ENCODE data around the gene TMEM167A. TPM values are rescaled to one million over a fixed set of nuclear protein-coding genes. Genes with fewer than 3 reads are reported as not detected.

TMEM167A gene
- total and polyA plus RNA-seq, 2 experiments from 2014 or later: 106 to 211 TPM

- Histone ChIP-seq H3K27ac (no peak overlapping the region), H3K9me3 (ENCODE audit: low read depth) (no peaks in the 10 kb centered on the region), H3F3A (ENCODE audit: insufficient read depth) (no peaks in the 10 kb centered on the region), H3K4me1 (ENCODE audit: insufficient read depth) (no peaks in the 10 kb centered on the region), H3K36me3 (ENCODE audit: low read depth) (peaks cover 5% of the 10 kb centered on the region; the same call in 1 of the 2 replicates), H3K4me3 (no peak overlapping the region), H2AFZ (no peak overlapping the region), H3K9me2 (ENCODE audit: insufficient read depth) (no peaks in the 10 kb centered on the region), H4K20me1 (ENCODE audit: insufficient read depth) (no peaks in the 10 kb centered on the region), H3K4me2 (ENCODE audit: unreplicated experiment) (no peak overlapping the region), H3K79me2 (ENCODE audit: insufficient read depth) (no peaks in the 10 kb centered on the region), H3K27me3 (replicated peaks; ENCODE audit: insufficient read depth) (no peaks in the 10 kb centered on the region), H3K9ac (no peak overlapping the region)
- TF ChIP-seq EZH2phosphoT487 (IDR thresholded peaks at IDR 0.05; ENCODE audit: insufficient read depth, low read depth): no peak
- no peak for TF ChIP-seq EZH2 (IDR thresholded peaks at IDR 0.05; ENCODE audit: insufficient read depth, poor library complexity, severe bottlenecking)
- in situ Hi-C loops (cut with MboI): no loop called here
- no peak for DNase-seq
- WGBS, 2 experiments (ENCODE audit: low coverage in 1 of 2, low lambda C conversion rate in 2 of 2, missing lambda C conversion rate in 2 of 2): 44 to 45% methylated on average over 1 of the region's 1 CpG
Observed at GRCh38 chr5:83118976-83119375, 41.8 kb upstream of the TMEM167A start.

- WGBS, 2 experiments (ENCODE audit: low coverage in 1 of 2, low lambda C conversion rate in 2 of 2, missing lambda C conversion rate in 2 of 2): 84 to 88% methylated on average over 1 of the region's 1 CpG
- Histone ChIP-seq H3K36me3 (ENCODE audit: low read depth) (peaks cover 5% of the 10 kb centered on the region; the same call in 1 of the 2 replicates), H3K27ac (no peak overlapping the region), H3K4me1 (ENCODE audit: insufficient read depth) (no peaks in the 10 kb centered on the region), H4K20me1 (ENCODE audit: insufficient read depth) (no peaks in the 10 kb centered on the region), H3K4me3 (no peak overlapping the region), H2AFZ (no peak overlapping the region), H3K9me3 (ENCODE audit: low read depth) (no peaks in the 10 kb centered on the region), H3K9ac (no peak overlapping the region), H3K27me3 (replicated peaks; ENCODE audit: insufficient read depth) (no peaks in the 10 kb centered on the region), H3F3A (ENCODE audit: insufficient read depth) (no peaks in the 10 kb centered on the region), H3K79me2 (ENCODE audit: insufficient read depth) (no peaks in the 10 kb centered on the region), H3K9me2 (ENCODE audit: insufficient read depth) (no peaks in the 10 kb centered on the region), H3K4me2 (ENCODE audit: unreplicated experiment) (no peak overlapping the region)
- peak; percentile 13 for DNase-seq
- TF ChIP-seq EZH2 (IDR thresholded peaks at IDR 0.05; ENCODE audit: insufficient read depth, poor library complexity, severe bottlenecking) (no peak), EZH2phosphoT487 (IDR thresholded peaks at IDR 0.05; ENCODE audit: insufficient read depth, low read depth) (no peak)
- in situ Hi-C loops (cut with MboI): no loop called here
Observed at GRCh38 chr5:83118471-83118870, 41.3 kb upstream of the TMEM167A start.

- WGBS, 2 experiments (ENCODE audit: low coverage in 1 of 2, low lambda C conversion rate in 2 of 2, missing lambda C conversion rate in 2 of 2): 96% methylated on average over 1 of the region's 1 CpG
- TF ChIP-seq EZH2 (IDR thresholded peaks at IDR 0.05; ENCODE audit: insufficient read depth, poor library complexity, severe bottlenecking): no peak
- TF ChIP-seq EZH2phosphoT487 (IDR thresholded peaks at IDR 0.05; ENCODE audit: insufficient read depth, low read depth): no peak
- no peak overlapping the region for H3K27ac ChIP-seq
- no peaks in the 10 kb centered on the region for H3K9me3 ChIP-seq (ENCODE audit: low read depth)
- no peak overlapping the region for H3K9ac ChIP-seq
- H3K36me3 ChIP-seq (ENCODE audit: low read depth): 0 out of 2 replicates have a peak, but pooled peaks cover 5% of the 10 kb centered on the region
- in situ Hi-C loops (cut with MboI): no loop called here
- DNase-seq: no peak
- H3K4me2 ChIP-seq (ENCODE audit: unreplicated experiment): no peak overlapping the region
- no peak overlapping the region for H2AFZ ChIP-seq
- no peaks in the 10 kb centered on the region for H3K79me2 ChIP-seq (ENCODE audit: insufficient read depth)
- no peaks in the 10 kb centered on the region for H3K9me2 ChIP-seq (ENCODE audit: insufficient read depth)
- H3K27me3 ChIP-seq (replicated peaks; ENCODE audit: insufficient read depth): no peaks in the 10 kb centered on the region
- no peak overlapping the region for H3K4me3 ChIP-seq
- no peaks in the 10 kb centered on the region for H3K4me1 ChIP-seq (ENCODE audit: insufficient read depth)
- no peaks in the 10 kb centered on the region for H3F3A ChIP-seq (ENCODE audit: insufficient read depth)
- H4K20me1 ChIP-seq (ENCODE audit: insufficient read depth): no peaks in the 10 kb centered on the region
Observed at GRCh38 chr5:83115816-83116215, 38.6 kb upstream of the TMEM167A start.

GRCh38 chr5:83109380-83109779 lies 32.2 kb upstream of the TMEM167A start:
- no peak for DNase-seq
- Histone ChIP-seq H3K27ac (no peak overlapping the region), H3K4me3 (no peak overlapping the region), H3K9ac (no peak overlapping the region), H3K9me3 (ENCODE audit: low read depth) (no peaks in the 10 kb centered on the region), H2AFZ (no peak overlapping the region), H3K27me3 (replicated peaks; ENCODE audit: insufficient read depth) (no peaks in the 10 kb centered on the region), H3F3A (ENCODE audit: insufficient read depth) (no peaks in the 10 kb centered on the region), H3K9me2 (ENCODE audit: insufficient read depth) (no peaks in the 10 kb centered on the region; the same call in 1 of the 2 replicates), H3K4me1 (ENCODE audit: insufficient read depth) (no peaks in the 10 kb centered on the region), H3K36me3 (ENCODE audit: low read depth) (no peaks in the 10 kb centered on the region), H3K79me2 (ENCODE audit: insufficient read depth) (no peaks in the 10 kb centered on the region), H4K20me1 (ENCODE audit: insufficient read depth) (no peaks in the 10 kb centered on the region), H3K4me2 (ENCODE audit: unreplicated experiment) (no peak overlapping the region)
- no peak for TF ChIP-seq EZH2 (IDR thresholded peaks at IDR 0.05; ENCODE audit: insufficient read depth, poor library complexity, severe bottlenecking)
- TF ChIP-seq EZH2phosphoT487 (IDR thresholded peaks at IDR 0.05; ENCODE audit: insufficient read depth, low read depth): no peak
- 95 to 96% methylated on average over 1 of the region's 1 CpG for WGBS, 2 experiments (ENCODE audit: low coverage in 1 of 2, low lambda C conversion rate in 2 of 2, missing lambda C conversion rate in 2 of 2)
- in situ Hi-C loops (cut with MboI): no loop called here
